Colonic mucosa (tissue), 4 donors: ENCODE data around the gene PRDX2. TPM values are rescaled to one million over a fixed set of nuclear protein-coding genes. Genes with fewer than 3 reads are reported as not detected.
"Not testable (repeated sequence)": the region's sequence is repeated elsewhere in the genome, so short reads cannot be mapped to it uniquely, and the experiment has no call there.

Experiments used
- DNase-seq: peaks from one replicate; pipeline ENCODE4 v3.0.0-alpha.2; 2020
- H3K27ac ChIP-seq: fragments of 200-600 bp; one replicate; pipeline ENCODE4 v1.8.0; 2021
- H3K27me3 ChIP-seq: fragments of 200-600 bp; one replicate; pipeline ENCODE4 v1.8.0; 2021
- H3K36me3 ChIP-seq: fragments of 200-600 bp; one replicate; pipeline ENCODE4 v1.8.0; 2021
- H3K4me1 ChIP-seq: fragments of 200-600 bp; one replicate; pipeline ENCODE4 v1.8.0; 2021; ENCODE audit warnings: mild to moderate bottlenecking
- H3K4me3 ChIP-seq: fragments of 200-600 bp; one replicate; pipeline ENCODE4 v1.8.0; 2021
- H3K9ac ChIP-seq, 2 donors: one replicate each; pipeline ENCODE4 v1.7.0; 2013; ENCODE audit warnings: control low read depth in 2 of 2, low read depth in 2 of 2, low read length in 2 of 2
- H3K9me3 ChIP-seq: fragments of 200-600 bp; one replicate; pipeline ENCODE4 v1.8.0; 2021
- CTCF ChIP-seq: fragments of 200-600 bp; IDR thresholded peaks from one replicate; pipeline ENCODE4 v1.8.0; 2022; ENCODE audit warnings: antibody characterized with exemption, mild to moderate bottlenecking
- intact Hi-C: fragments of 100-400 bp; cut with DNase I; formaldehyde crosslinking; loops from one replicate; pipeline ENCODE4 v1.14.1; 2022
- total RNA-seq, 2 donors: library from RNA; stranded (reverse); fragmentation: NEBNext Ultra II Directional in 1 of 2; extraction: Animal tissue kit (Norgen Biotek cat#: 25700) in 1 of 2; gene quantifications; one replicate each; pipeline ENCODE4 v1.2.1, GENCODE V29; 2021
- donor health status: healthy.
- donor health status: DM: no; HTN: no; CAD: no.
- donor health status: DM: no; HTN: no; CAD: no.

PRDX2 gene
- total RNA-seq = 100 to 1,000 TPM; 347 to 417 TPM

- DNase-seq = peak; percentile 87
- intact Hi-C loops = no loop called here
- no peak for TF ChIP-seq CTCF
These were observed at the start of gene PRDX2, which contains the start of gene THSD8 for GRCh38 chr19:12801466-12802266. Gene PRDX2 (minus strand): TSS chr19:12801800. CDS start chr19:12801261, 539 bp downstream. Gene THSD8 (plus strand): TSS chr19:12802069. CDS start chr19:12802072, 3 bp downstream.

DNA sequence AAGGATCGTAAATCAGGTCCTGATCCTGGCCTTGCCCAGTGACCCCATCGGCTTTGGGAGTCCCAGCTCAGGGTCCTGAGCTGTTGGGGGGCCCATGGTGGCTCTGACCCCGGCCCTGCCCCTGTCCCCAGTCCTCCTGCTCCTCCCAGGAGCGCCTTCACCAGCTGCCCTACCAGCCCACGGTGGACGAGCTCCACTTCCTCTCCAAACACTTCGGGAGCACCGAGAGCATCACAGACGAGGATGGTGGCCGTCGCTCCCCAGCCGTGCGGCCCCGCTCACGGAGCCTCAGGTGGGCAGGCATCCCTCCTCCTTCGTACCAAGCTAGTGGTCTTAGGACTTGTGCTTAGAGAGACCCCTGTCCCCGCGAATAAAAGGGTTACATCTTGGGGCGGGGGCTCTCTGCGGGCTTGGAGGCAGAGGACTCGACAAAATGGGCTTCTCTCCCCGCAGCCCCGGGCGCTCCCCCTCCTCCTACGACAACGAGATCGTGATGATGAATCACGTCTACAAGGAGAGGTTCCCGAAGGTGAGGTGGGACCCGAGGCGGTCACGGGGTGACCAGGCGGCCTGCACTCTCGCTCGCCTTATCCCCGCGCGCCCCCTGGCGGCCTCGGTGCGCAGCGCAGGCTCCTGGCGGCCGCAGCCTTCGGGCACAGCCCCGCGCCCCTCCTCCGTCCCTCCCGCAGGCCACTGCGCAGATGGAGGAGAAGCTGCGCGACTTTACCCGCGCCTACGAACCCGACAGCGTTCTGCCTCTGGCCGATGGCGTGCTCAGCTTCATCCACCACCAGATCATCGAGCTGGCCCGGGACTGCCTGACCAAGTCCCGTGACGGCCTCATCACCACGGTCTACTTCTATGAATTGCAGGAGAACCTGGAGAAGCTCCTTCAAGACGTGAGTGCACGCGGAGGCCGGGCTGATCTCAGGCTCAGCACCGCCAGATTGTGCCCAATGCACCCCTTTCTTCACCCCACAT lies 45.8 kb upstream of the PRDX2 start:
- peak; percentile 86 for DNase-seq
- H3K4me1 ChIP-seq = no peaks in the 10 kb centered on the region
- H3K27me3 ChIP-seq = no peaks in the 10 kb centered on the region
- H3K9ac ChIP-seq = peak overlapping the region in 1 of 2 donors; percentile 28
- TF ChIP-seq CTCF = peak; percentile 99
- no peak overlapping the region for H3K4me3 ChIP-seq
- intact Hi-C loops = loop anchor here (2.0 kb wide), 1 partner anchor 85 kb away; no protein-coding TSS in a partner anchor
- H3K9me3 ChIP-seq = no peaks in the 10 kb centered on the region
- H3K27ac ChIP-seq = no peak overlapping the region
- H3K36me3 ChIP-seq = no peaks in the 10 kb centered on the region

More at GRCh38 chr19:12801466-12802266, at the start of gene PRDX2, which contains the start of gene THSD8:
- Histone ChIP-seq H3K9me3 (no peaks in the 10 kb centered on the region), H3K9ac (peak within 1 kb of the TSS; percentile 92 to 99), H3K4me1 (peaks cover under 1% of the 10 kb centered on the region), H3K4me3 (peak within 1 kb of the TSS; percentile 68), H3K36me3 (no peaks in the 10 kb centered on the region), H3K27ac (peak within 1 kb of the TSS; percentile 48), H3K27me3 (no peaks in the 10 kb centered on the region)

DNA sequence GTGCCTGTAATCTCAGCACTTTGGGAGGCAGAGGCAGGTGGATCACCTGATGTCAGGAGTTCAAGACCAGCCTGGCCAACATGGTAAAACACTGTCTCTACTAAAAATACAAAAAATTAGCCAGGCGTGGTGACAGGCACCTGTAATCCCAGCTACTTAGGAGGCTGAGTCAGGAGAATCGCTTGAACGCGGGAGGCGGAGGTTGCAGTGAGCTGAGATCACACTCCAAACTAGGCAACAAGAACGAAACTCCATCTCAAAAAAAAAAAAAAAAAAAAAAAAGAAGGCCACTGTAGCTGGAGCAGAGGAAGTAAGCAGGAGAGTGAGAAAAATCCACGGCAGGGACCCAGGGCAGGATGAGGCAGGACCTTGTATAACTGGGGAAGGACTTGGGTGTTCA lies 45.0 kb upstream of the PRDX2 start:
- not testable (repeated sequence) for H3K4me1 ChIP-seq, H3K27me3 ChIP-seq, H3K9me3 ChIP-seq, H3K36me3 ChIP-seq, DNase-seq, H3K9ac ChIP-seq, H3K27ac ChIP-seq, H3K4me3 ChIP-seq
- intact Hi-C loops = loop anchor here (2.0 kb wide), 1 partner anchor 84 kb away; no protein-coding TSS in a partner anchor

- intact Hi-C loops = no loop called here
- no peak overlapping the region for H3K9ac ChIP-seq
- no peak overlapping the region for H3K4me3 ChIP-seq
- H3K27me3 ChIP-seq = peaks cover 7% of the 10 kb centered on the region
- H3K36me3 ChIP-seq = no peaks in the 10 kb centered on the region
- DNase-seq = no peak
- no peak for TF ChIP-seq CTCF
- H3K9me3 ChIP-seq = no peaks in the 10 kb centered on the region
- no peaks in the 10 kb centered on the region for H3K4me1 ChIP-seq
- no peak overlapping the region for H3K27ac ChIP-seq
These were observed 42.6 kb upstream of the PRDX2 start for GRCh38 chr19:12843999-12844732.

DNA sequence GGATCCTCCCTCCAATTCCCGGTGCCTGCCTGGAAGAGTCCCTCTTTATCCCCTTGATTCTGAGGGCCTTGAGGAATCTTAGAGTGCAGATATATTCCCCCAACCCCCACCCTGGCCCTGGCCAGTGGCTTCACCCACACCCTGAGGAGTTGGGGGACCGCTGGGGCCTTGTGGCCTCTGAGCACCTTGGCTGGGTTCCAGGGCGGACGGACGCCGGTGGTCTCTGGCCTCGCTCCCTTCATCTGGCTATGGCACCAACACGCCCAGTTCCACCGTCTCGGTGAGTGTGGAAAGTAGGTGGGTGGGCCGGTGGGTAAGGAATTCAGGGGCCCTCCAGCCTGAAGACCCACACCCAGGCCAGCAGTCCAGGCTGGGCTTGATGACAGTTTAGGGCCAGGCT lies 41.7 kb upstream of the PRDX2 start:
- Histone ChIP-seq H3K9ac (no peak overlapping the region), H3K36me3 (no peaks in the 10 kb centered on the region), H3K9me3 (no peaks in the 10 kb centered on the region), H3K27ac (no peak overlapping the region), H3K27me3 (peaks cover 15% of the 10 kb centered on the region), H3K4me3 (no peak overlapping the region), H3K4me1 (no peaks in the 10 kb centered on the region)
- no peak for DNase-seq
- intact Hi-C loops = no loop called here
- no peak for TF ChIP-seq CTCF
